ENCODE data around the gene ATP13A4. TPM values are rescaled to one million over a fixed set of nuclear protein-coding genes. Genes with fewer than 3 reads are reported as not detected.

The ATP13A4 gene
- total RNA-seq, 1 donor from 2014 or later, result 6.8 TPM

DNA sequence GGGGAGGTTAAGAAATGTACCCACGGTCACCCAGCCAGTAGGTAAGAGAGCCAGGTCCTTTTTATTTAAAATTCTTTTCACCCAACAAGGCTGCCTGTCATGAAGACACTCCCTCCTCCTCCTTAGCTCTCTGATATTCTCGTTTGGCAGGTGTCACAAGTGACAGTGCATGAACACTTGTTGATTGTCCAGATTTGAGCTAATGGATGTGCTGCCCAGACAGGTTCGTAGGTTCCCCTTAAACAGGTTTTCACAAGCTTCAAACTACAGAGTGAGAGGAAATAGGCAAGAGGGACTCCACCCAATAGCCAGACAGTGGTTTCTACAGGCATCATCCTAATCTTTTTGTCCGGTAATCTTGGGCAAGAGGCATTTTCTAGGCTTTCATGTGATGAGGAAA, 32.2 kb downstream of the ATP13A4 start:
- H3K27ac Mint-ChIP-seq, result no peak overlapping the region

DNA sequence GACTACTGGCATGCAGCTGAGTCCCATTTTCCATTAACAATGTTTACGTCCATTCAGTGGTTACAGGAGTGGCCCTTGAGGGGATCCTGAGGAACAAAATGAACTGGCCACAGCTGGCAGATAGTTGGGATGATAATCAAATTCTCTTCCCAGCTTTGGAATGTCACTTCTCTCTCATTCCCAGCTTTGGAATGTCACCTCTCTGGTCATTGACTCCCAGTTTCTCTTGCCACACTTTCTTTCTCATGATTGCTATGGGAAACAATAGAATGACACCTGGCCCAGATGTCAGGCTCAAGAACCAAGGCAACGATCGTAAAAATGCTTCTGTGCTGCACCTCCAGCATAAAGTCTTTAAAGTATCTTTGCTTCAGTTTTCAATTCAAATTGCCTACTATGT, 34.0 kb downstream of the ATP13A4 start:
- no peak overlapping the region for H3K4me3 Mint-ChIP-seq (ENCODE audit: low read depth)
- peaks cover 10% of the 10 kb centered on the region for H3K4me1 Mint-ChIP-seq (ENCODE audit: low read depth)
- no peaks in the 10 kb centered on the region for H3K9me3 Mint-ChIP-seq (ENCODE audit: low read depth)
- H3K36me3 Mint-ChIP-seq (ENCODE audit: insufficient read depth), result no peaks in the 10 kb centered on the region
- no peaks in the 10 kb centered on the region for H3K27me3 Mint-ChIP-seq
- TF ChIP-seq, protein P1, sequence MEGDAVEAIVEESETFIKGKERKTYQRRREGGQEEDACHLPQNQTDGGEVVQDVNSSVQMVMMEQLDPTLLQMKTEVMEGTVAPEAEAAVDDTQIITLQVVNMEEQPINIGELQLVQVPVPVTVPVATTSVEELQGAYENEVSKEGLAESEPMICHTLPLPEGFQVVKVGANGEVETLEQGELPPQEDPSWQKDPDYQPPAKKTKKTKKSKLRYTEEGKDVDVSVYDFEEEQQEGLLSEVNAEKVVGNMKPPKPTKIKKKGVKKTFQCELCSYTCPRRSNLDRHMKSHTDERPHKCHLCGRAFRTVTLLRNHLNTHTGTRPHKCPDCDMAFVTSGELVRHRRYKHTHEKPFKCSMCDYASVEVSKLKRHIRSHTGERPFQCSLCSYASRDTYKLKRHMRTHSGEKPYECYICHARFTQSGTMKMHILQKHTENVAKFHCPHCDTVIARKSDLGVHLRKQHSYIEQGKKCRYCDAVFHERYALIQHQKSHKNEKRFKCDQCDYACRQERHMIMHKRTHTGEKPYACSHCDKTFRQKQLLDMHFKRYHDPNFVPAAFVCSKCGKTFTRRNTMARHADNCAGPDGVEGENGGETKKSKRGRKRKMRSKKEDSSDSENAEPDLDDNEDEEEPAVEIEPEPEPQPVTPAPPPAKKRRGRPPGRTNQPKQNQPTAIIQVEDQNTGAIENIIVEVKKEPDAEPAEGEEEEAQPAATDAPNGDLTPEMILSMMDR (IDR thresholded peaks at IDR 0.05; ENCODE audit: unreplicated experiment), result no peak
- DNase-seq (ENCODE audit: low spot score, unreplicated experiment), result no peak
- H3K27ac Mint-ChIP-seq, result no peak overlapping the region

More for the DNA sequence above, 32.2 kb downstream of the ATP13A4 start:
- Mint-ChIP-seq H3K27me3 (no peaks in the 10 kb centered on the region), H3K4me3 (ENCODE audit: low read depth) (no peak overlapping the region), H3K9me3 (ENCODE audit: low read depth) (no peaks in the 10 kb centered on the region), H3K36me3 (ENCODE audit: insufficient read depth) (no peaks in the 10 kb centered on the region), H3K4me1 (ENCODE audit: low read depth) (no peaks in the 10 kb centered on the region)
- DNase-seq (ENCODE audit: low spot score, unreplicated experiment), result no peak
- TF ChIP-seq, protein P1 (IDR thresholded peaks at IDR 0.05; ENCODE audit: unreplicated experiment), result no peak

DNA sequence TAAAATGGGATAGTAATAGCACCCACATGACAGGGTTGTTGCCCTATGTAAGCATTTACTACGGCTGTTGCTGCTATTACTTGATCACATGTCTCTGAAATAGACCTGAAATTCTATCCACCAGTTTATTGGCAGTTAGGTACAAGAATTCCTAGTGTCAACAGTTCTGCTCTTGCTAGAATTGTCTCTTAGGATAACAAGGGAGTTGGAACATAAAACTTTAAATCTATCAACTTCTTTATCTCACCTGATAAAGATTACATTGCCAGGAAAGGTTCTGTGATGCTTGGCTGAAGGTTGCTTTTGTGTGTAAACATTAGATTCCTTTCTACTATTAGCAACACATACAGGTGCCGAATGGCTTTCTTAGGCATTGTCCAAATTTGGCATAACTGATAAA, 38.7 kb downstream of the ATP13A4 start:
- TF ChIP-seq, protein P1 (IDR thresholded peaks at IDR 0.05; ENCODE audit: unreplicated experiment), result no peak
- H3K4me1 Mint-ChIP-seq (ENCODE audit: low read depth), result peaks cover 12% of the 10 kb centered on the region
- no peak overlapping the region for H3K27ac Mint-ChIP-seq
- no peaks in the 10 kb centered on the region for H3K27me3 Mint-ChIP-seq
- H3K36me3 Mint-ChIP-seq (ENCODE audit: insufficient read depth), result peaks cover 5% of the 10 kb centered on the region
- DNase-seq (ENCODE audit: low spot score, unreplicated experiment), result no peak
- no peak overlapping the region for H3K4me3 Mint-ChIP-seq (ENCODE audit: low read depth)
- H3K9me3 Mint-ChIP-seq (ENCODE audit: low read depth), result no peaks in the 10 kb centered on the region

DNA sequence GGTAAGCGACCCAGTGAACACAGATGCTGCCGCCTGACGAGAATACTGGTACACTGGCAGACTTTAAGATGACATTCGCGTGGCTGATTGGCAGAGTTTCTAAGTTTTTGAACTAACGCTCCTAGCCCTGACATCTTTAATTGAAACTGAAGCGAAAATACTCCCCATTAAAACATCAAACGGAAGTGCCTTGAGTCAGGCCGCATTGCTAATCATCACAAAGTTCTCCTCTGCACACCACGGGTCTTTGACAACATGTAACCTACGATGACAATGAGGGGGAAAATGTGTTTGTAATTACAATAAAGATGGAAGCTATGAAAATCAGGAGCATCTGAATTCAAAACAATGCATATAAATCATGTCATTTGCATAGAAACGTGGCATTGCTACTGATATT, 44.5 kb downstream of the ATP13A4 start:
- no peak for DNase-seq (ENCODE audit: low spot score, unreplicated experiment)
- TF ChIP-seq, protein P1 (IDR thresholded peaks at IDR 0.05; ENCODE audit: unreplicated experiment), result no peak
- no peaks in the 10 kb centered on the region for H3K9me3 Mint-ChIP-seq (ENCODE audit: low read depth)
- H3K4me1 Mint-ChIP-seq (ENCODE audit: low read depth), result peaks cover 7% of the 10 kb centered on the region
- H3K27ac Mint-ChIP-seq, result no peak overlapping the region
- no peaks in the 10 kb centered on the region for H3K27me3 Mint-ChIP-seq
- H3K4me3 Mint-ChIP-seq (ENCODE audit: low read depth), result no peak overlapping the region
- H3K36me3 Mint-ChIP-seq (ENCODE audit: insufficient read depth), result peaks cover 5% of the 10 kb centered on the region

DNA sequence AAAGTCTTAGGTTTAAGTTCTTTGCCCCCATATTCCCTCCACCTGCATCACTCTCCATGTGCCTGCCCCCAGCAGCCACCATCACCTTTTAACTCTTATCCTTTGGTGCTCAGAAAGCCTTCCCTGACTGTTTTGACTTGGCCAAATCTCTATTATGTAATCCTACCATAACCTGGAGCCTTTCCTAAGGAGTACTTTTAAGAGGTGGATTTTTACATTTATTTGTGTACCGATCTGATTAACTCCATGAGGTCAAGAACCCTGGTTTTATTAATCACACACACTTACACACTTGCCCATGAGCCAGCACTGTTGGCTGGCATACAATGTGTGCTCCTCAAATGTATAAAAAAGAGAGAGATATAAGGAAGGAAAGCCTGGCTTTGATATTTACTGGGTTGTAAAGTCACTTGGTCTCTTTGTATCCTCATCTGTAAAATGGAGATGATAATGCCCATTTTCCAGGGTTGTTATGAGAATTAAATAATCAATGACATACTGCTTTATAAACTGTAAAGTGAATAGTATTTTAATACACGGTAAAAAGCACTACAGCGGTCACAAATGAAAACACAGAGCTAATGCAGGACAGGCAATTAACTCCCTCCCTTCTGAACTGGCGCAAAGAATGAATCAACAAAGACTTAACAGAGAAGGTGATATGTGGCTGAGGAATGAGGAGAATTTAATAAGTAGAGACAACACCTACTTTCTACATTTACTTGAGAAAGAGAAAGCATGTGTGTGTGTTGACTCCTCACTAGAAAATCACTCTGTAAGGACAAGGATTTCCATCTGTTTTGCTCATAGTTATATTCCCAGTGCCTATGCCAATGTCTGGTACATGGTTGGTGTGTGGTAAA, 45.4 kb downstream of the ATP13A4 start:
- peaks cover 5% of the 10 kb centered on the region for H3K36me3 Mint-ChIP-seq (ENCODE audit: insufficient read depth)
- H3K4me3 Mint-ChIP-seq (ENCODE audit: low read depth), result no peak overlapping the region
- no peaks in the 10 kb centered on the region for H3K27me3 Mint-ChIP-seq
- no peak overlapping the region for H3K27ac Mint-ChIP-seq
- DNase-seq (ENCODE audit: low spot score, unreplicated experiment), result no peak
- TF ChIP-seq, protein P1 (IDR thresholded peaks at IDR 0.05; ENCODE audit: unreplicated experiment), result no peak
- peaks cover 7% of the 10 kb centered on the region for H3K4me1 Mint-ChIP-seq (ENCODE audit: low read depth)
- H3K9me3 Mint-ChIP-seq (ENCODE audit: low read depth), result no peaks in the 10 kb centered on the region

Data from progenitor cell of endocrine pancreas (in vitro differentiated cells).